Measurements from ENCODE around the gene LAD1. TPM values are rescaled to one million over a fixed set of nuclear protein-coding genes. Genes with fewer than 3 reads are reported as not detected.

Gene LAD1
- total RNA-seq, 1 donor from 2014 or later = not detected

DNA sequence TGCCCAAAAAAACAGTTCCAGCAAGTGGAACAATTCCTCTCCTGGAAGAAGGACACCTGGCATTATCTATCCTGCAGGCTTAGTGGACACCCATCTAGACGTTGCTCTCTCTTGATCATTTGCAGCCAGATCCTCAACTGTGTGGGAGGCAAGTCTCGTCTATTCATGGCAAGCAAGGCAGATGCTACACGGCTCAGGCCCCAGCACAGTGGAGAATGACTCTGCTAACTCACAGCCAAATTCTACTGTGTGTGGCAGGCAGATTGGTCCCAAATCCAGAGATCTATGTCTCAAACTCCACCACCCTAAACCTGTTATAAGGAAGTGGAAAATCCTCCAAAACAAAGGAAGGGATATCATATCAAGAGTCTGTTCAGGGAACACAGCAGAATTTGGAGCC lies 28.6 kb downstream of the LAD1 start:
- DNase-seq (ENCODE audit: low spot score in 2 of 2) (no peak), FAIRE-seq (no peak)

DNA sequence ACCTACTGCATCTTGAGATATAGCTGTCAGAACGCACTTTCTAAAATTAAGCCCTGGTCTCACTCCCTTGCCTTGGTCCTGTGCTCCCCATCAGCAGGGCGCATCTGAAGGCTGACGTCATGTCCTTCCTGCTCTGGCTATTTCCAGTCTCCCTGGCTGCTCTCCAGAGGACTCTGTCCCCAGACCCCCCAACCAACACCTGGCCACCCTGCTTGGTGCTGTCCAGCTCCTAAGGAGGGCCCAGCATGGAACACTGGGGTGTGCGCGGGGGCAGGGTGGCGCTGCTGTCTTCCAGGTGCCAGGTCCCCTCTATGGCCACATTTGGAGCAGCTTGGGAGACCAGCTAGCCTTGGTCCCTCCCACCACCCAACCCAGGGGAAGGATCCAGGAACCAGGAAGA lies 29.9 kb downstream of the LAD1 start:
- FAIRE-seq (no peak), DNase-seq (ENCODE audit: low spot score in 2 of 2) (no peak)

DNA sequence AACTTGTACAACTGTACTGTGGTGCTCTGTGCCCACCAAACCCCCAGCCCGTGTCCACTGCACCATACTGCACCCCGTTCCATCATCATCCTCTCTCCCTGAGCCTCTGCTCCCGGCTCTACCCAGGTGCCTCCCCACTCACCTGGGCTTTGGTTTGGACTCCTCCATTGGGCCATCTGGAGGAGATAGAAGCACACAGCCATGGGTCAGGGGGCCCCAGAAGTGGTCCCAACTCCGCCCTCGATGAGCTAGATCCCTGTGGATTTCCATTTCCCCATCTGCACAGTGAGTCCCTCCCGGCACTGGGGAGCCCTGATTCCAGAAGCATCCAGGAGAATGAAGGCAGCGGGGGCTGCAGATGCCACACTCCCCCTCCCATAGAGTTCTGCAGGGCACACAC lies 32.4 kb downstream of the LAD1 start:
- no peak for DNase-seq (ENCODE audit: low spot score in 2 of 2)
- no peak for FAIRE-seq

DNA sequence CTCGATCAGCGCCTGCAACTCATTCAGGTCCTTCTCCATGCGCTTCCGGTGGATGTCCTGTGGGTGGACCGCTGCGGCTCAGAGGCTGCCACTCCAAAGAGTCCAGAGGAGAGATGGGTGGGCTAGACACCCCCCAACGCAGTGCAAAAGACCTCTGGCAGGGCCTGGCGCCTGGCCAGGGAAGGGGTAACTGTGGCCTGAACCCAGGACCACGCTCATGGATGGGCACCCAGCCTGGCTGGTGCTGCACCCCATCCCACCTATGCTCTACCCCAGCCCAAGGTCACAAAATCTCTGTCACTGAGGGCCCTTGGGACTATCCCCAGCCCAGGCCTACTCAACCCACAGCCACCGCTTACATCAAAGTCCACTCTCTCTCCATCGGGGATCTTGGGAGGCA lies 33.9 kb downstream of the LAD1 start:
- FAIRE-seq (no peak), DNase-seq (ENCODE audit: low spot score in 2 of 2) (no peak)

DNA sequence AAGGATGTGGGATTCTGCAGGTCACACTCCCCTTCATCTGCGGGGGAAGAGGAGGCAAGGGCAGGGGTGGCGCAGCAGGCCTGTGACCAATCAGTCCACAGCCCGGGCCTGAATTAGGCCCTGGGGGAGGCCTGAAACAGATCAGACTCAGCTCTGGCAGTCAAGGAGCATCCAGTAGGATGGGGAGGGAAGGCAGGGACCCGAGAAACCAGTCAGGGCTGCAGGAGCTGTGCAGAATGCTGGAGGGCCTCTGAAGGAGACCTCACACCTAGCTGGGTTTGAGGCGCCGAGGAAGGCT lies 34.4 kb downstream of the LAD1 start:
- DNase-seq (ENCODE audit: low spot score in 2 of 2) (no peak), FAIRE-seq (no peak)

DNA sequence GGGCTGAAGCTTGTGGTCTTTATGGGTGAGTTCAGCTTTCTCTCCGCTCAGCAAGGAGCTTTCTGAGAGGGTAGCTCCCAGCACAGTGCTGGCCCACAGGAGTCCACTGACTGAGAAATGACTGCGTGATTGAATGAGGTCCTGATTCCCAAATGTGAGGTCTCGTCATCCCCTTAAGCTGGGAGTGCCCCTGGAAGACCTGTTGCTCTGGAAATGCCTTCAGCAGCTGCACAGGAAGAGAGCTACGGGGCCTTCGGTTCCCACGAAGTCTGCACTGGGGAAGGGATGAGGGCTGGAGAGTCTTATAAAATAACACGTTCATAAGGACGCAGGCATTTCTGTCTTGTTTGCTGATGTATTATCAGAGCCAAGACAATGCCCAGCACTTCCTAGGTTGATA lies 35.7 kb downstream of the LAD1 start:
- FAIRE-seq = no peak

DNA sequence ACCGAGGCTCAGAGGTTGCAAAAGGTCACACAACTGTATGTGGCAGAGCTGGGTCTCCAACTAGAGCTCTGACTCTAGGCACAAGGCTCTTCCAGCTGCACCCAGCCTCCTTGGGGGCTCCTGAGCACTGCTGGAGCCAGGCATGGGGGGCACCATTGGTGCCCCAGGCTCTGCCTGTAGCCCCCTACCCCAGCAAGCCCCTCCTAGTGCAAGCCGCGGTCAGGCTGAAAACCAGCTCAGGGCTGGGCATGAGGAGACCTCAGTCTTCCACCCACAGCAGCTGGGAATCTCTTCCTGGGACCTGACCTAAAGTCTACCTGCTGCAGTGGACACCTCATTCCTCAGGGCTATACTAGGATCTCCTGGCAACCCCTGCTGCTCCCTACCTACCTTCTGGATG lies 36.2 kb downstream of the LAD1 start:
- FAIRE-seq = no peak
- no peak for DNase-seq (ENCODE audit: low spot score in 2 of 2)

More for the DNA sequence above, 35.7 kb downstream of the LAD1 start:
- DNase-seq (ENCODE audit: low spot score in 2 of 2) = no peak

DNA sequence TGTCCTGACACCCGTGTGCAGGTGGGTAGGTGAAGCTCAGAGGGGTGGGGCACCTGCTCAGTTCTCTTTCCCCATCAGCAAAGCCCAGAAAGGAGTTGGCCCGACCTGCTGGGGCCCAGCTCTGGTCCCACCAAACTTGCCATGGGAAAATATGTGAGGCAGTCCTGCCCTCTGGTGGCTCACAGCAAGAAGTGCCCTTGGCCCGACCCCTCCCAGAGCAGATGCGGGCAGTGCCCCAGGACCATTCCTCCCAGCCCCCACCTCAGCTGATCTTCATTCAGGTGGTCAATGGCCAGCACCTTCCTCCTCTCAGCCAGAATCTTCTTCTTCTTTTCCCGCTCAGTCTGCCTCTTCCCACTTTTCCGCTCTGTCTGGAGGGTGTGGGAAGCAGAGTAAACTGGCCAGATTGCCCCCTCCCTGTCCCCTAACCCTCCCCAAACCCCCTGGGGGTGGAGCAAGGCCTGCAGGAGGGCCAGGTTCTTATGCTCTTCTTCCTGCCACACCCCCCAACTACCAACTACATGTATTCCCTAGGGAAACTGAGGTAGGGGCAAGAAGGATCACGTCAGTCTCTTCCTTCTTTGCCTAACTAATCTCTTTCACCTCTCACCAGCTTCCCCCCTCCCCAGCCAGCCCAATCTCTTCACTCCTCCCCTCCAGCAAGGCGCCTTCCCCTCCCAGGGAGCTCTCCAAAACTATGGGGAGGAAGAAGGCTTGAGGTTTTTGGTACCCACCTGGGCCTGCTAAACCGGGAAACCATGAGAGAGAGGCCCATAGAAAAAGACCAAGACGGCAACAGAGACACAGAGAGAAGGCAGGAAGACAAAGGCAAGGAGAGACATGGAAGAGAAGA lies 37.2 kb downstream of the LAD1 start:
- no peak for FAIRE-seq
- peak; percentile 69 to 87 for DNase-seq (ENCODE audit: low spot score in 2 of 2)

DNA sequence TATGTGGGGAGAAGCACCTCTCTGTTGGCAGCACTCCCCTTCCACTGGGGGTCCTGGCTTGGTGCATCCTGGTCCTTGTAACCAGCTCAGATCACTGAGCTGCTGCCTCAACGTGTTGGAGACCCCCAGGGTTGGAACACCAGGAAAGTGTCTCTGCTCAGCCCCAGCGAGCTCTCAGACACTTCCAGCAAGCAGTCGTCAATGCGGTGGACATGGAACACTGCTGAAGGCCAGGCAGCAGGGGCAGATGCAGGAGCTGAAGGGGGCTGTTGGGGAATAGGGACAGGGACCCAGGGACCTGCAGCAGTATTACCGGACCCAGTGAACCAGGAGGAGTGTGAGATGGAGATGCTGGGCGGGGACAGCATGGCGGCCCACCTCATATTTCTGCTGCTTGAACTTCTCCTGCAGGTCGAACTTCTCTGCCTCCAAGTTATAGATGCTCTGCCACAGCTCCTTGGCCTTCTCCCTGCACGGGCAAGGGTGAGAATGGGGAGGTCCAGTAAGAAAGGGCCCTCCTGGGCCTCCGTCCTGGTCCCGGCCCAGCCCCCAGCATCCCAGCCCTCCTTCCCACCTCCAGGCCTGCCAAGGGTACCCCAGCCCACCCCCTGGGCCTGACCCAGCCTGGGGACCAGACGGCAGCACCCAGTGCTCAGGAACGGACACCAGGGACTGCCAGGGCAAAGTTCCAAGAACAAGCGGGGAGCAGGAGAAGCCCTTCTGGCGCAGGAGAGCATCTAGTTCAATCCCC lies 38.0 kb downstream of the LAD1 start:
- FAIRE-seq (no peak), DNase-seq (ENCODE audit: low spot score in 2 of 2) (no peak)

DNA sequence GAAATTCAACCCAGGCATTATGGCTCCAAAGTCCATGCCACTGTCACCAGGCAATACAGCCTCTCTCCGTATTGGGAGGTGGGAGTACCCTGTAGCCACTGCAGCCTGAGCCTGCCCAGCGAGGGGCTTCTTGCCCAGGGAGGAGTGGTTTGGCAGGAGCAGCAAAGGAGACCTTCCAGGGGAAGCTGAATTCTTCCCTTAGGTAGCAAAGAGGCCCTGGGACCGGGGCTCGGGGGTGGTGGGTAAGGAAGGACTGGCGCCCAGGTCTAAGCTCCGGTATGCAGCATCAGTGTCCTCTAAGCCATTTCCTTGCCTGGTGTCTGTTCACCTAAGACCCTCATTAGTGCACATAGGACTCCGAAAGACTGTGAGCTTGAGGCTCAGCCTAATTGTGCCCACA lies 38.6 kb downstream of the LAD1 start:
- DNase-seq (ENCODE audit: low spot score in 2 of 2) = no peak
- FAIRE-seq = no peak

DNA sequence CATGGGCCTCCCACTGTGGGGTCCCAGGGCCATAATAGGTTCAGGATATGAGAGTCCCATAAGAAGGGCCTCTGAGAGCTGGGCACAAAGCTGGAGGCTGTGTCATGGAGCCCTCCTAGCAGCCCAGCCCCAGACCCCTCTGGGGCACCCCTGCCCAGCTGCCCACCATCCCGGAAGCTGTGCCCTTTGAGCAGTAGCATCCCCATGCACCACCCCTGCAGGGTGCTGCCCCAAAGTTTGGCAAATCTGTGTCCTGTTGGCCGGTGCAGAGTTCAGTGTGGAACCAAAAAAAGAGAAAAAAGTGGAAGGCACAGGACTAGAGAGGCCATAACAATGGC lies 39.3 kb downstream of the LAD1 start:
- no peak for FAIRE-seq

DNA sequence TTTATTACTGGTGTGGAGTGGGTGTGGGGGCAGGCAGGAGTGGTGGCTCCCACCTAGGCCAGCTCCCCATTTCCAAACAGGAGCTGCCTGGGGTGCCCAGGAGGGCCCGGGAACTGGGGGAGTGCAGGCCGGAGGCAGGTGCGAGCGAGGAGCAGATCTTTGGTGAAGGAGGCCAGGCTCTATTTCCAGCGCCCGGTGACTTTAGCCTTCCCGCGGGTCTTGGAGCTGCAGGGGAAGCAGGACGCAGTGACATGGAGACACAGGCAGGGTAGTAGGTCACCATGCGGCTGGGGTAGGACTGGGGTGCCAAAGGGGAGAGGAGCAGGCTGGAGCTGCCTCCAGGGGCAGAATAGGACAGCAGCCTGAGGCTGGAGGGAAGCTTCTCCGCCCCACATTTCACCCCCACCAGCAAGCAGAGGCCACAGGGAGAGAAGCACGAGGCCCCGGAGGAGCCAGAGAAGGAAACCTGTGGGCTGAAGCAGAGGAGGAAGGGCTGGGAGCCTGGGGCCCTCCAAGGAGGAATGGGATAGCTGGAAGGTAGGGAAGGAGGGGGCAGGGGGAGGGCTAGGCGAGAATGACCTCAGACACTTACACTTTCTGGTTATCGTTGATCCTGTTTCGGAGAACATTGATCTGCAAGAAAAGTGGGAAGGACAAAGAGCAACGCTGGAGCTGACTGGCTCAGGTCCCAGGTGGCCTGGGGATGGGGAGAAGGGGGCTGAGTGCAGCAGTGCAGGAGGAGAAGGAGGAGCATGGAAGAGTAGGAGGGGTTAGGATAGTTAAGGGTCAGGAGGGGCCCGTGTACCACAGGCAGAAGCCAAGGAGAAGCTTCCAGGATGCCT lies 39.9 kb downstream of the LAD1 start:
- no peak for FAIRE-seq
- DNase-seq (ENCODE audit: low spot score in 2 of 2) = no peak

More for the DNA sequence above, 39.3 kb downstream of the LAD1 start:
- no peak for DNase-seq (ENCODE audit: low spot score in 2 of 2)

DNA sequence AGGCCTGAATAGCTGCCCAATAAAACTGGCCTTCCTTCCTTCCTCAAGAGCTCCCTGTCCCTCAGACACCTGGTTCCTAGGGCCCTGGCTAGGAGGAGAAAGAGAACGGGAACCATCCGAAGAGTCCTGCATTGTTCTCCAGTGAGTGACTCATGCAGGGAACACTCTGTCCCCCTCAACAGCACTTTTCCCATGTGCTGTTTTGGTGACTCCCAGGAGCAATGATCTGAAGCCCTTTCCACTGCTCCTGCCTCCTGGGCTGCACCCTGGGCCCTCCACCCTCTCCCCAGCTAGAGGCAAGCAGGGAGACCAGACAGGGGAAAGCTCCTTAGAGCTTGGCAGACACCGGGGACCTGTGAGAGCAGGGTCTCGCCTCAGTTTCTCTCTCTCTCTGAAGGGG lies 40.5 kb downstream of the LAD1 start:
- no peak for FAIRE-seq
- DNase-seq (ENCODE audit: low spot score in 2 of 2) = no peak

DNA sequence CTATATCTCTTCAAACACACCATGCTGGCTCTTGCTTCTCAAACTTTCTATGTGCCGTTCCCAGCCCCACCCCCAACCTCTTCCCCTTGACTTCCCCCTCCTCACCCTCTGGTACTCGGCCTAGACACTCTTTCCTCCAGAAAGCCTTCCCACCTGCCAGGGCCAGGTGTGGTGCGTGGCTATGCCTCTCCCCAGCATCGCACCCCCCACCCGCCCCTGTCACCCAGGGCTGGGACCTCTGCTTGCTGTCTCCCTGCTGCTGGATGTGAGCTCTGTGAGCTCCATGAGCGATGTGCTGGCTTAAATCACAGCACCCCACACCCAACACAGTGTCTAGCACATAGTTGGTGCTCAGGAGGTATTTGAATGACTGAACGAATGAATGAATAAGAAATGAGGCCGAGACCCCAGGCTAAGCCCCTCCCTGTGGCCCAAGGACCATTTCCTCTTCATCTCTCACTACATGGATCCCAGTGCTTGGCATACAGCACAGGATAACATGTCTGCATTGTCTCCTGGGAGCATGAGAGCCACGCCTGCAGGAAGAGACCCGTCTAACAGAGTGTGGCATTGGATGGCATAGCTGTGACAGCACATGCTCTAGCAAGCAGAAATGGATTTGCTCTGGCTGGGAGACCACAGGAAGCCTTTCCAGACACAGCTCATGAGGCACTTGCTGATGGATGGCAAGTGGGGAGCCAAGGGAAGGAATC lies 41.3 kb downstream of the LAD1 start:
- FAIRE-seq (no peak), DNase-seq (ENCODE audit: low spot score in 2 of 2) (no peak)

DNA sequence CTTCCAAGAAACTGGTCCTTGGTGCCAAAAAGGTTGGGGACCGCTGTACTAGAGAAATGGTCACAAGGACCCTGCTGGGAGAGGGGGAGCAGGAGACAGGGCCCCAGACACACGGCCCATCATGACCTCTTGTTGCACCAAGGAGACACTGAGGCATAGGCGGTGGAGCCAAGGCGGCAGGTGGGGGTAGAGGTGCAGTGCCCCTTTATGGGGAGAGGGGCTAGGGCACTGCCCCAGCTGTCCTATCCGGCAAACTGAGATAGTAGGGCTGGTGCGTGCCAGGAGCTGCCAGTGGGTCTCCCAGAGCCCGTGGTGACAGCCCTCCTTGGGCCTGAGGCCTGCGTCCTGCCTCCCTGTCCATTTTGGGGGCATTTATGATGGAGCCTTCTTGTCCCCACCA lies 41.9 kb downstream of the LAD1 start:
- no peak for DNase-seq (ENCODE audit: low spot score in 2 of 2)
- no peak for FAIRE-seq

DNA sequence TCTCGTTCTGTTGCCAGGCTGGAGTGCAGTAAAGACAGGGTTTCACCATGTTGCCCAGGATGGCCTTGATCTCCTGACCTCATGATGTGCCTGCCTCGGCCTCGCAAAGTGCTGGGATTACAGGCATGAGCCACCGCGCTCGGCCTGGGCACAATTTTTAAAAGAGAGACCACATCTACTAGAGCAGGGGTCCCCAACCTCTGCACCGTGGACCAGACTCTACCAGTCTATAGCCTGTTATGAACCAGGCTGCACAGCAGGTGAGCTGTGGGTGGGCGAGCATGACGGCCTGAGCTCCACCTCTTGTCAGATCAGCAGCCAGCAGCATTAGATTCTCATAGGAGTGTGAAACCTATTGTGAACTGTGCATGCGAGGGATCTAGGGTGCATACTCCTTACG lies 42.4 kb downstream of the LAD1 start:
- DNase-seq (ENCODE audit: low spot score in 2 of 2) (no peak), FAIRE-seq (no peak)

DNA sequence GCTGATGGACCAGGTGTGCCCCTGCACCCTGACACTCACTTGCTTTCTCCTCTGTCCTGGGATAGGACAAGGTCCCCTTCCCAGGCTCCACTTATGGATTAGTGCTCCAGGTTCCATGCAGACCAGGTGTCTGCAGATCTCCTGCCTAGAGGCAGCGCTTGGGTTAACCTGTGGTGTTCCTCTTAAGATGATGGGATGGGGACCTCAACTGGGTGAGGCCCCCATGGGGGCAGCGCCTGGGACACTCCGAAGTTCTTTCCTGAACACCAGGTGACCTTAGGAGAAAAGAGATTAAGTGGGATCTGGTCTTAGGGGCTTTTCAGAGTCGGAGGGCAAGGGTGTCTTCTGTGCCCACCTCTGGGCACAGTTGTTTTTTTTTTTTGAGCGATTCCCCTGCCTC lies 42.9 kb downstream of the LAD1 start:
- FAIRE-seq = no peak
- no peak for DNase-seq (ENCODE audit: low spot score in 2 of 2)

DNA sequence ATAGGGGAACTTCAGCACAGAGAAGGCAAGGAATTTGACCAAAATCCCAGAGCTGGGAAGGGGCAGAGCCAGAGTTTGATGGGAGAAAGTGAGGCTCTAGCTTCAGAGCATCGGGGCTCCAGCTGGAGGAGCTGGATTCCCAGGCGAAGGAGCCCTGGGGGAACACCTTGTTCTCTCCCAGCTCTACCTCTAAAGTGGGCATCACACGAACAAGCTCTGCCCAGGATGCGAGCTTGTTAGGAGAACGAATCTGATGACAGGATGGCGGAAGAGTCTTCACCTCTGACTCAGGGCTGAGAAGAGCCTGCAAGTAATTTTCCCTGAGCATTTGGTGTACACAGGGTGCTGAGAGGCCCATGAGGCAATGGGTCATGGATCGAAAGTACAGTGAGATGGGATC lies 43.7 kb downstream of the LAD1 start:
- no peak for FAIRE-seq

DNA sequence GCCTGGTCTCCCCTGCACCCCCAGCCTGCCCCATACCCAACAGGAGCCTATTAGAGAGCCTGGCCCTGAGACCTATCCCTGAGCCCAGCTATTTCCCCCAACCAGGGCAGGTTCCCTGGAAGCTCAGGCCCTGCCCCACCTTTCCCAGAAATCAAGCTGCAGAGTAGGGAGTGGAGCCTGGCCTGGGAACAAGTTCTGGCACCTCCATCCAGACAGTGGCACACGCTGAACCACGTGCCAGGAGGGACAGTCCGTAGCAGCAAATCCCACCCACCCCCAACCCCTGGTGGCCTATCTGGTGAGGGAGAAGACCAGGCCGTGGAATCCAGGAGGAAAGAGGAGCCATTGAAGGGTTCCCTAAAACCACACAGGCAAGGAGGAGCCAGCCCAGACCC lies 44.2 kb downstream of the LAD1 start:
- DNase-seq (ENCODE audit: low spot score in 2 of 2) (no peak), FAIRE-seq (no peak)

More for the DNA sequence above, 43.7 kb downstream of the LAD1 start:
- DNase-seq (ENCODE audit: low spot score in 2 of 2) = no peak

DNA sequence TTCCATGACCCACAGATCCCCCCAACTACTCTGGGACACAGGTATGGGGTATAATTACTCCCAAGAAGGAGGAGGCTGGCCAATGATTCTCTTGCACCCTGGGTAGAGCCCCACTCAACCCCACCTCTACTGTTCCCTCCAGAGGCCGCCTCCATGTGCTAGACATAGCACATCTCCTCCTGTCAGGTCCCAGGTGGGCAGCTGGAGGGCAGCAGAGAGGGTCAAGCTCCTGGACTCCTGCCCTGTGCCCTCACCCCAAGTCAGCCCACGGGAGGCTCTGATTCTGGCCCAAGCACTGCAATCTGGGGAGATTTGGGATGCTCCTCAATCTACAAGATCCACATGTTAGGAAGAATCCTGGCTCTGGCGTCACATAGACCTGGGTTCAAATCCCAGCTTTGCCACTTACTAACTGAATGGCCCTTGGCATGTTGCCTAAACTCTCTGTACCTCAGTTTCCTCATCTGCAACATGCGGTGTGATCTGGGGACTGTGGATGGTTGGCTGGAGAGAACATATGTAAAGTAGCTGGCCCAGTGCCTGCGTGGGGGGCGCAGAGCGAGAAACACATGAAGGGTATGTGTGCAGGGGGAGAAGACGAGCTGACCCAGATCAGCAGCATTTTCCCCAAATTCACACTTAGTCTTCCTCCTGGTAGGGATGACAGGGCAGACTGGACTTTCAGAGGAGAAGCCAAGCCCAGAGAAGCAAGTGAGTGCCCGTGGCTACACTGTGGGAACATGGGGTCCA lies 44.8 kb downstream of the LAD1 start:
- DNase-seq (ENCODE audit: low spot score in 2 of 2) (no peak), FAIRE-seq (no peak)
